HG02623 (cell line): ENCODE measurements around the gene LPCAT2.

Experiments
- ATAC-seq: cut with Tn5 transposase; IDR thresholded peaks from one replicate; pipeline ENCODE4 v1.9.1; 2021; ENCODE audit warnings: moderate library complexity; ENCODE audit not compliant: unreplicated experiment

Gene LPCAT2

GRCh38 chr16:55542459-55543082, 33.7 kb downstream of the LPCAT2 start:
- no peak for ATAC-seq

GRCh38 chr16:55543472-55543871, 34.6 kb downstream of the LPCAT2 start:
- no peak for ATAC-seq

GRCh38 chr16:55552621-55553020, 43.7 kb downstream of the LPCAT2 start:
- ATAC-seq, result no peak

- no peak for ATAC-seq
Measured at GRCh38 chr16:55555436-55555835, 46.6 kb downstream of the LPCAT2 start.

- ATAC-seq, result no peak
Measured at GRCh38 chr16:55557186-55557585, 48.3 kb downstream of the LPCAT2 start.

- no peak for ATAC-seq
Measured at GRCh38 chr16:55559233-55559632, 50.4 kb downstream of the LPCAT2 start.

GRCh38 chr16:55559933-55560516, 51.2 kb downstream of the LPCAT2 start:
- no peak for ATAC-seq

- no peak for ATAC-seq
Measured at GRCh38 chr16:55561319-55561848, 52.5 kb downstream of the LPCAT2 start.

- ATAC-seq, result no peak
Measured at GRCh38 chr16:55562936-55563335, 54.1 kb downstream of the LPCAT2 start.

- ATAC-seq, result no peak
Measured at GRCh38 chr16:55563797-55564196, 54.9 kb downstream of the LPCAT2 start.

GRCh38 chr16:55565086-55565485, 56.2 kb downstream of the LPCAT2 start:
- no peak for ATAC-seq

GRCh38 chr16:55566432-55567175, 57.7 kb downstream of the LPCAT2 start, which contains the start of gene CAPNS2:
Gene CAPNS2 (plus strand): TSS chr16:55566684. CDS start chr16:55566757, 73 bp downstream.
- no peak for ATAC-seq

- no peak for ATAC-seq
Measured at GRCh38 chr16:55567382-55567781, 58.5 kb downstream of the LPCAT2 start.

GRCh38 chr16:55568207-55568606, 59.3 kb downstream of the LPCAT2 start:
- ATAC-seq, result no peak

GRCh38 chr16:55569025-55569424, 60.2 kb downstream of the LPCAT2 start:
- no peak for ATAC-seq

GRCh38 chr16:55570159-55570558, 61.3 kb downstream of the LPCAT2 start:
- no peak for ATAC-seq

- no peak for ATAC-seq
Measured at GRCh38 chr16:55571191-55571897, 62.5 kb downstream of the LPCAT2 start.

- ATAC-seq, result no peak
Measured at GRCh38 chr16:55572439-55572838, 63.6 kb downstream of the LPCAT2 start.

- no peak for ATAC-seq
Measured at GRCh38 chr16:55574811-55575210, 65.9 kb downstream of the LPCAT2 start.

- no peak for ATAC-seq
Measured at GRCh38 chr16:55575496-55575895, 66.6 kb downstream of the LPCAT2 start.

- no peak for ATAC-seq
Measured at GRCh38 chr16:55576384-55576783, 67.5 kb downstream of the LPCAT2 start.
